A549 (cell line): Measurements from ENCODE around the gene TMEM161A.

Experiments used
- CBX8 ChIP-seq: fragments of 200-600 bp; sonication (generic); IDR thresholded peaks from 2 replicates; pipeline ENCODE4 v1.6.1; 2016
- POLR2A ChIP-seq: IDR thresholded peaks from 2 replicates; pipeline ENCODE4 v1.6.1; 2012; ENCODE audit warnings: mild to moderate bottlenecking, low read length
- RFX5 ChIP-seq: fragments of 450-650 bp; IDR thresholded peaks from 2 replicates; pipeline ENCODE4 v1.7.1; 2014; ENCODE audit warnings: antibody characterized with exemption, mild to moderate bottlenecking, moderate library complexity
- TF ChIP-seq, protein P1 (sequence below): fragments of >200 bp; sonication (Bioruptor Twin); formaldehyde crosslinking; IDR thresholded peaks from 3 replicates; pipeline ENCODE4 v1.5.1; 2016
- TF ChIP-seq, protein P2 (sequence below): IDR thresholded peaks from 2 replicates; pipeline ENCODE4 v1.6.1; 2012

DNA sequence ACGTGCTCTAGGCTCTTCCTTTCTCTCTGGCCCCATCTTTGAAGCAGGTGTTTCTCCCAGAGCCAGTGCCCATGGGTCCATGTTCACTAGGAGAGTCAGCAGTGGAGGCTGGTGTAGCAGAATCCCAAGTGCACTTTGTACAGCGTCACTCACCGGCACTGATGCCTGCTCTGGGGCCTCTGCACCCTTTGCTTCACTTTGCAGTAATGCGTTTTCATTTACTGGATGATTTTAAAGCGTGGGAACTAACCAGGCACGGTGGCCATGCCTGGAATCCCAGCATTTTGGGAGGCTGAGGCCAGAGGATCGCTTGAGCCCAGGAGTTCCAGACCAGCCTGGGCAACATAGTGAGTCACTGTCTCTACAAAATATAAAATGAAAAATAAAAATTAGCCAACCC, 43.8 kb downstream of the TMEM161A start:
- TF ChIP-seq, protein P1, sequence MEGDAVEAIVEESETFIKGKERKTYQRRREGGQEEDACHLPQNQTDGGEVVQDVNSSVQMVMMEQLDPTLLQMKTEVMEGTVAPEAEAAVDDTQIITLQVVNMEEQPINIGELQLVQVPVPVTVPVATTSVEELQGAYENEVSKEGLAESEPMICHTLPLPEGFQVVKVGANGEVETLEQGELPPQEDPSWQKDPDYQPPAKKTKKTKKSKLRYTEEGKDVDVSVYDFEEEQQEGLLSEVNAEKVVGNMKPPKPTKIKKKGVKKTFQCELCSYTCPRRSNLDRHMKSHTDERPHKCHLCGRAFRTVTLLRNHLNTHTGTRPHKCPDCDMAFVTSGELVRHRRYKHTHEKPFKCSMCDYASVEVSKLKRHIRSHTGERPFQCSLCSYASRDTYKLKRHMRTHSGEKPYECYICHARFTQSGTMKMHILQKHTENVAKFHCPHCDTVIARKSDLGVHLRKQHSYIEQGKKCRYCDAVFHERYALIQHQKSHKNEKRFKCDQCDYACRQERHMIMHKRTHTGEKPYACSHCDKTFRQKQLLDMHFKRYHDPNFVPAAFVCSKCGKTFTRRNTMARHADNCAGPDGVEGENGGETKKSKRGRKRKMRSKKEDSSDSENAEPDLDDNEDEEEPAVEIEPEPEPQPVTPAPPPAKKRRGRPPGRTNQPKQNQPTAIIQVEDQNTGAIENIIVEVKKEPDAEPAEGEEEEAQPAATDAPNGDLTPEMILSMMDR, result no peak
- TF ChIP-seq RFX5 (no peak), POLR2A (no peak), CBX8 (no peak)
- TF ChIP-seq, protein P2, sequence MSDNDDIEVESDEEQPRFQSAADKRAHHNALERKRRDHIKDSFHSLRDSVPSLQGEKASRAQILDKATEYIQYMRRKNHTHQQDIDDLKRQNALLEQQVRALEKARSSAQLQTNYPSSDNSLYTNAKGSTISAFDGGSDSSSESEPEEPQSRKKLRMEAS, result no peak
